WTC11 (cell line): ENCODE measurements around the gene FCGR3B.
"Not testable (repeated sequence)": the region's sequence is repeated elsewhere in the genome, so short reads cannot be mapped to it uniquely, and the experiment has no call there.

Experiments
- GABPB1 ChIP-seq: sonication (generic); formaldehyde crosslinking; IDR thresholded peaks from 2 replicates; pipeline ENCODE4 v1.8.1; 2023; ENCODE audit warnings: mild to moderate bottlenecking, missing genetic modification reagents
- NR2C2 ChIP-seq: sonication (generic); formaldehyde crosslinking; IDR thresholded peaks from 2 replicates; pipeline ENCODE4 v1.8.0; 2022; ENCODE audit warnings: mild to moderate bottlenecking, missing genetic modification reagents
- RELA ChIP-seq: sonication (generic); formaldehyde crosslinking; IDR thresholded peaks from 2 replicates; pipeline ENCODE4 v1.8.1; 2022; ENCODE audit warnings: missing genetic modification reagents, mild to moderate bottlenecking, borderline replicate concordance
- TF ChIP-seq, protein P1 (sequence below): fragments of 200-600 bp; IDR thresholded peaks from 2 replicates; pipeline ENCODE4 v1.8.0; 2022; ENCODE audit warnings: antibody characterized with exemption
- TF ChIP-seq, protein P2 (sequence below): sonication (generic); formaldehyde crosslinking; IDR thresholded peaks from 2 replicates; pipeline ENCODE4 v1.8.0; 2022; ENCODE audit warnings: mild to moderate bottlenecking, missing genetic modification reagents

DNA sequence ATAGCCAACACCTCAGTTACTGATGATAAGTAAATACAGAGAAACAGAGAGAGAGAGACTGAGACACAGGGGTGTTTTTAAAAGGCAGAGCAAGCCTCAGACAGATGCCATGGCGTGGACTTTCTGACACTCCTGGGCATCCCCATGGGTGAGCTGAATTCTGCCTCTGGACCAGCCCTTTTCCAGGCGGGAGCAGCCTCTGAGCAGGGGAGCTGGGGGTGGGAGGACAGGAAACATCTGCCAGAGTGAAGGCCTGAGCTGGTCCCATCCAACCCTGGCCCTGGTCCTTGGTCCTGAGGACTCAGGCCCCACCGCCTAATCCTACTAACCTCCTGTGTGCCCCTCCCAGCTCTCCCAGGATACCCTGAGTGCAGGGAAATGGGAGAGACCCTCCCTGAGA, 43.9 kb upstream of the FCGR3B start:
- TF ChIP-seq, protein P1, sequence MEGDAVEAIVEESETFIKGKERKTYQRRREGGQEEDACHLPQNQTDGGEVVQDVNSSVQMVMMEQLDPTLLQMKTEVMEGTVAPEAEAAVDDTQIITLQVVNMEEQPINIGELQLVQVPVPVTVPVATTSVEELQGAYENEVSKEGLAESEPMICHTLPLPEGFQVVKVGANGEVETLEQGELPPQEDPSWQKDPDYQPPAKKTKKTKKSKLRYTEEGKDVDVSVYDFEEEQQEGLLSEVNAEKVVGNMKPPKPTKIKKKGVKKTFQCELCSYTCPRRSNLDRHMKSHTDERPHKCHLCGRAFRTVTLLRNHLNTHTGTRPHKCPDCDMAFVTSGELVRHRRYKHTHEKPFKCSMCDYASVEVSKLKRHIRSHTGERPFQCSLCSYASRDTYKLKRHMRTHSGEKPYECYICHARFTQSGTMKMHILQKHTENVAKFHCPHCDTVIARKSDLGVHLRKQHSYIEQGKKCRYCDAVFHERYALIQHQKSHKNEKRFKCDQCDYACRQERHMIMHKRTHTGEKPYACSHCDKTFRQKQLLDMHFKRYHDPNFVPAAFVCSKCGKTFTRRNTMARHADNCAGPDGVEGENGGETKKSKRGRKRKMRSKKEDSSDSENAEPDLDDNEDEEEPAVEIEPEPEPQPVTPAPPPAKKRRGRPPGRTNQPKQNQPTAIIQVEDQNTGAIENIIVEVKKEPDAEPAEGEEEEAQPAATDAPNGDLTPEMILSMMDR: not testable (repeated sequence)
- TF ChIP-seq GABPB1, RELA, NR2C2 (CRISPR knock-in tag): not testable (repeated sequence)
- TF ChIP-seq, protein P2, sequence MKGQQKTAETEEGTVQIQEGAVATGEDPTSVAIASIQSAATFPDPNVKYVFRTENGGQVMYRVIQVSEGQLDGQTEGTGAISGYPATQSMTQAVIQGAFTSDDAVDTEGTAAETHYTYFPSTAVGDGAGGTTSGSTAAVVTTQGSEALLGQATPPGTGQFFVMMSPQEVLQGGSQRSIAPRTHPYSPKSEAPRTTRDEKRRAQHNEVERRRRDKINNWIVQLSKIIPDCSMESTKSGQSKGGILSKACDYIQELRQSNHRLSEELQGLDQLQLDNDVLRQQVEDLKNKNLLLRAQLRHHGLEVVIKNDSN (CRISPR knock-in tag): not testable (repeated sequence)
